OCI-LY7 (cell line): ENCODE results near the gene GNAQ. TPM values are rescaled to one million over a fixed set of nuclear protein-coding genes. Genes with fewer than 3 reads are reported as not detected.

Source experiments
- BruUV-seq: library from RNA; stranded (reverse); fragments of 400-500 nt; replicated peaks from 2 replicates; lab custom pipeline; 2021; lab: Mats Ljungman, UMichigan
- CTCF ChIA-PET: fragments of 300-600 bp; sonication (Branson Sonifier 250); formaldehyde crosslinking; loops from one replicate; lab custom pipeline; 2022; ENCODE audit warnings: antibody characterized with exemption; ENCODE audit not compliant: unreplicated experiment; lab: Charles Lee
- POLR2A ChIA-PET: fragments of 300-600 bp; sonication (Branson Sonifier 250); formaldehyde crosslinking; loops from one replicate; lab custom pipeline; 2022; ENCODE audit warnings: antibody characterized with exemption; lab: Charles Lee
- DNase-seq: peaks from one replicate; pipeline ENCODE4 v3.0.0-alpha.2; 2015; ENCODE audit warnings: low spot score
- H2AFZ ChIP-seq: fragments of 200-600 bp; sonication (generic), shearing (Covaris generic); 2 replicates; pipeline ENCODE4 v1.6.1; 2014; ENCODE audit warnings: mild to moderate bottlenecking, antibody characterized with exemption, low read length, moderate library complexity
- H3K27ac ChIP-seq: fragments of 200-600 bp; sonication (generic); 2 replicates; pipeline ENCODE4 v1.5.1; 2014; ENCODE audit warnings: mixed run types, low read depth, mild to moderate bottlenecking, moderate library complexity, low read length, inconsistent platforms; ENCODE audit not compliant: poor library complexity, severe bottlenecking
- H3K36me3 ChIP-seq: fragments of 200-600 bp; sonication (generic); 2 replicates; pipeline ENCODE4 v1.6.1; 2014; ENCODE audit warnings: mild to moderate bottlenecking, antibody characterized with exemption, low read length, moderate library complexity, mixed read lengths; ENCODE audit not compliant: insufficient read depth
- H3K4me1 ChIP-seq: fragments of 200-600 bp; sonication (generic); 2 replicates; pipeline ENCODE4 v1.5.1; 2014; ENCODE audit warnings: mild to moderate bottlenecking, low read length; ENCODE audit not compliant: insufficient read depth, poor library complexity, severe bottlenecking
- H3K4me2 ChIP-seq: fragments of 200-600 bp; sonication (generic); 2 replicates; pipeline ENCODE4 v1.6.1; 2014; ENCODE audit warnings: mild to moderate bottlenecking, low read length
- H3K4me3 ChIP-seq: fragments of 200-600 bp; sonication (generic); 2 replicates; pipeline ENCODE4 v1.5.1; 2014; ENCODE audit warnings: mild to moderate bottlenecking, low read depth, low read length; ENCODE audit not compliant: poor library complexity, severe bottlenecking
- H3K79me2 ChIP-seq: fragments of 200-600 bp; sonication (generic); 2 replicates; pipeline ENCODE4 v1.6.1; 2016; ENCODE audit warnings: low read depth, mild to moderate bottlenecking, low read length, moderate library complexity, mixed read lengths; ENCODE audit not compliant: insufficient read depth
- H3K9me2 ChIP-seq: fragments of 200-600 bp; sonication (generic); 2 replicates; pipeline ENCODE4 v1.6.1; 2016; ENCODE audit warnings: mild to moderate bottlenecking, low read length, mixed read lengths; ENCODE audit not compliant: insufficient read depth
- H3K9me3 ChIP-seq: fragments of 200-600 bp; sonication (generic); 2 replicates; pipeline ENCODE4 v1.6.1; 2014; ENCODE audit warnings: mild to moderate bottlenecking, mixed run types, low read length, mixed read lengths
- H4K20me1 ChIP-seq: fragments of 200-600 bp; sonication (generic); 2 replicates; pipeline ENCODE4 v1.6.1; 2014; ENCODE audit warnings: mild to moderate bottlenecking, antibody characterized with exemption, low read length, moderate library complexity, mixed read lengths; ENCODE audit not compliant: insufficient read depth
- EZH2phosphoT487 ChIP-seq: fragments of 200-600 bp; sonication (generic); IDR thresholded peaks from 2 replicates; pipeline ENCODE4 v1.6.1; 2018; ENCODE audit warnings: low read depth, borderline replicate concordance, mild to moderate bottlenecking, mixed run types, antibody characterized with exemption, low read length, moderate library complexity, mixed read lengths
- intact Hi-C: fragments of 100-400 bp; cut with micrococcal nuclease; formaldehyde crosslinking; loops from one replicate; pipeline ENCODE4 v1.10.0; 2022; ENCODE audit not compliant: unreplicated experiment
- total RNA-seq, 2 experiments: library from RNA; depleted of rRNA in 1 of 2; stranded (reverse); fragments of >200 nt in 1 of 2; shearing (Covaris generic) in 1 of 2; gene quantifications; 2 replicates each; pipeline ENCODE4 v1.2.3, GENCODE V29; 2014 to 2022
- TF ChIP-seq, protein P1 (sequence below): fragments of 200-600 bp; sonication (generic); conservative IDR thresholded peaks from 2 replicates; pipeline ENCODE4 v1.5.1; 2014; ENCODE audit warnings: mild to moderate bottlenecking, antibody characterized with exemption, low read length, moderate library complexity, mixed read lengths

Gene GNAQ
- total RNA-seq, 2 experiments from 2014 or later, result not detected

DNA sequence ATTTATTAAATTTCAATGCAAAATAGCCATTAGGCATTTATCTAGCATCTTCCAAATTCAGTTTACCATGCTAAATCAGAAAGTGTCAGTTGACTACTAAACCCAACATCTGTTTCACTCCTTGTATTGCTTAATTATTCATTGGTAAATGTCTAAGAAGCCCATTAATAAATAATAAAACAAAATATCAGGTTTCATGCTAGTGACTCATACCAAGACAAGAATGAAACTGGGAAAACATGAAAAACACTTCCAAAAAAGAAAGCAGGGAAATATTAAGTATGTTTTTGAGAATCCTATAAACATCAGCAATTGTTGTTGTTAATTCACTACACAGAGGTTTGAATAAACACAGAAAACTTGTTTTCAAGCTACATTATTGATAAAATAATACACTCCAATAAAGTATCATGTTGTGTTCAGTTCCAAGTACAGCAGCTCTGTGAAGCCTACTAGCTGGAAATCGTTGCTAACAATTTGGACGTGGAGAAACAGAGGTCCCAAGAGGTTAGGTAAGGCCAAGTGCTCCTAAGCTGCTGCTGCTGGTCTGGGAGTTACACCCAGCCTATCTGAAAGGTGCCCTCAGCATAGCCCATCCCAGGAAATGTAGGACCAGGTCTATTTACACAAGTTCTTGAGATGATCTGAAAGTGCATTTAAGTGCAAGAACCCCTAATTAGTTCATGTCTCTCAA lies 78.8 kb downstream of the GNAQ start:
- no peak overlapping the region for H2AFZ ChIP-seq
- H3K4me2 ChIP-seq, result no peak overlapping the region
- no peaks in the 10 kb centered on the region for H3K9me2 ChIP-seq
- H3K79me2 ChIP-seq, result no peaks in the 10 kb centered on the region
- no peaks in the 10 kb centered on the region for H3K4me1 ChIP-seq
- DNase-seq, result no peak
- no TSS peak for BruUV-seq
- intact Hi-C loops, result no loop called here
- ChIA-PET CTCF (no interaction called here), POLR2A (interaction anchor here (1.0 kb wide), 1 partner anchor 12 kb away, joined by 3 read pairs; no protein-coding TSS in a partner anchor)
- H3K36me3 ChIP-seq, result no peaks in the 10 kb centered on the region
- no peak for TF ChIP-seq EZH2phosphoT487
- TF ChIP-seq, protein P1, sequence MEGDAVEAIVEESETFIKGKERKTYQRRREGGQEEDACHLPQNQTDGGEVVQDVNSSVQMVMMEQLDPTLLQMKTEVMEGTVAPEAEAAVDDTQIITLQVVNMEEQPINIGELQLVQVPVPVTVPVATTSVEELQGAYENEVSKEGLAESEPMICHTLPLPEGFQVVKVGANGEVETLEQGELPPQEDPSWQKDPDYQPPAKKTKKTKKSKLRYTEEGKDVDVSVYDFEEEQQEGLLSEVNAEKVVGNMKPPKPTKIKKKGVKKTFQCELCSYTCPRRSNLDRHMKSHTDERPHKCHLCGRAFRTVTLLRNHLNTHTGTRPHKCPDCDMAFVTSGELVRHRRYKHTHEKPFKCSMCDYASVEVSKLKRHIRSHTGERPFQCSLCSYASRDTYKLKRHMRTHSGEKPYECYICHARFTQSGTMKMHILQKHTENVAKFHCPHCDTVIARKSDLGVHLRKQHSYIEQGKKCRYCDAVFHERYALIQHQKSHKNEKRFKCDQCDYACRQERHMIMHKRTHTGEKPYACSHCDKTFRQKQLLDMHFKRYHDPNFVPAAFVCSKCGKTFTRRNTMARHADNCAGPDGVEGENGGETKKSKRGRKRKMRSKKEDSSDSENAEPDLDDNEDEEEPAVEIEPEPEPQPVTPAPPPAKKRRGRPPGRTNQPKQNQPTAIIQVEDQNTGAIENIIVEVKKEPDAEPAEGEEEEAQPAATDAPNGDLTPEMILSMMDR, result no peak
- no peak overlapping the region for H3K4me3 ChIP-seq
- no peak overlapping the region for H3K27ac ChIP-seq
- H4K20me1 ChIP-seq, result no peaks in the 10 kb centered on the region
- H3K9me3 ChIP-seq, result no peaks in the 10 kb centered on the region

DNA sequence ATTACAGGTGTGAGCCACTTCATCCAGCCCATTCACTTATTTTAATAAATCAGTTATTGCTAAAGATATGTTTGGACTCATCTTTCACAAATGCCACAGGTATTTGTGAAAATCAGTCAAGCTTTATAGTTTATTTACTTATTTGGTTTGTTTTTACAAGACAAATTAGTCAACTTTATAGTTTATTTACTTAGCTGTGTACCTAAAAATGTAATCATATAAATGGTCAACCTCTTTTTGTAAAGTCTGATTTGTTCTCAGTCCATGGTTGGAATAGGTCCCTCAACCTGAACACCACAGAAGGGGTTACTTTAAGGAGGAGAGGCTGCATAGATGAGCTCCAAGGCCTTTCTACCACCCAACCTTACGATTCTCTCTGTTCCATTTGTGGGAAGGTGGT lies 80.2 kb downstream of the GNAQ start:
- Histone ChIP-seq H3K9me2 (no peaks in the 10 kb centered on the region), H3K36me3 (no peaks in the 10 kb centered on the region), H3K4me1 (no peaks in the 10 kb centered on the region), H3K27ac (no peak overlapping the region), H3K4me3 (no peak overlapping the region), H3K9me3 (no peaks in the 10 kb centered on the region), H3K79me2 (no peaks in the 10 kb centered on the region), H2AFZ (no peak overlapping the region), H4K20me1 (no peaks in the 10 kb centered on the region), H3K4me2 (no peak overlapping the region)
- no peak for TF ChIP-seq EZH2phosphoT487
- TF ChIP-seq, protein P1, result no peak
- POLR2A ChIA-PET, result interaction anchor here (0.5 to 0.7 kb wide), 2 partner anchors 198 to 1113 kb away, joined by 3 read pairs; no protein-coding TSS in a partner anchor
- CTCF ChIA-PET, result no interaction called here
- DNase-seq, result no peak
- no TSS peak for BruUV-seq
- intact Hi-C loops, result no loop called here
